Measurements from ENCODE around the gene PACRG.

Gene PACRG

DNA sequence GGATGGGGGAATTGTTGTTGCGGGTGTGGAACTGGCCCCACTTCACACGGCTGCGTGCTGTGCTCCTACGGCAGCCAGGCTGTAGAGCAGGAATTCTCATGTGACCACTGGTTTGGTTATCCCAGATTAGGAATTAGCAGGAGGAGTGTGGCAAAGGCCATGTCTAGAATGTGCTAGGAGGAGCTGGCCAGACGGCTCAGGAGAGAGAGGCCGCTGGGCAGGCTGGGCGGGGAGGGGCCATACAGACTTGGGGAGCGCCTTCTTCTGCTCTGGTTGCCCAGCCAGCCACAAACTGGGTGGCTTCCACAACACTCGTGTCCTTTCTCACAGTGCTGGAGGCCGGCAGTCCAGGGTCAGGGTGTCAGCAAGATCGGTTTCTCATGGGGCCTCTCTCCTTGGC lies 441.7 kb downstream of the PACRG start:
- DNase-seq (ENCODE audit: low read depth in 2 of 2, low spot score in 1 of 2) = no peak

DNA sequence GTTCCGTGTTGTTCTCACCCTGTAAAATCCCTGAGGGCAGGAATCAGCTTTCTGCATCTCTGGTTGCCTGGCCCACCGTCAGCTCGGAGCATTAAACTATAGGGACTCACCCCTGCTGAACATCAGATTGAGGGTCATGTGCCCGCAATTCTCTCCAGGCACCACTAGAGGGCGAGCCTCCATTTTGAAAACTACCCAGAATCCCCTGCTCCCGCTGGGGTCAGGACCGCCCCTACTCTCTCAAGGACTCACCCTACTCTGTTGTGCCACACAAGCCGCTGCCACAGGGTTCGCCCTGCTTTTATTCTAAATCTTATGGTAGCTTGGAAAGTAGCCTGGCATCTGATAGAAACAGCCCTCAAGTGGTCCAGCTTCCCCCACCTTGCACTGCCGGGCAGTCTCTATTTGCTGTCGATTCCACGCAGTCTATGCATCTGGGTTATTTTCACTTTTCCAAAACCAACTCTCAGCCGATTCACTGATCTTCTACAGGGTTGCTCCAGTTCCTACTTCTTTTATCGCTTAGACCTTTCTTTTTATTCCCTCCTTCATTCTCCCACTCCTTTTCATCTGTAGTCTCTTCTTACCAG lies 442.6 kb downstream of the PACRG start:
- DNase-seq (ENCODE audit: low read depth in 2 of 2, low spot score in 1 of 2) = no peak

DNA sequence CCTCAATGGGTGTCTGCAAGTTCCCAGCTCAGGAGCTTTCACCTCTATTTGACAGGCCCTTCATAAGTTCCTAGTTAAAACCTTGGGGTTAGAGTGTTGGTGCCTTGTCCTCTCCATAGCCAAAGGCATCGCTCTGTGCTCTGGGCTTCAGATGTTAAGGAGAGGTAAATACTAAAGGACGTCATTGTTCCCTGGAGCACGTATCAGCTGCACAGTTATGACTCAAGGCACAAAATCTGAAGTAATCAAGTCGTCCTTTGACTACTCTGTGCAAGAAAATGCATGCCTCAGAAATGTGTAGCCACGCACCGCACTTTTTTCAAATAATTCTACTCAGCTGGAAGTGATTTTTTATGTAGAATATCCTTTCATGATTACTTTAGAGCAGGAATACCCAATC lies 446.0 kb downstream of the PACRG start:
- DNase-seq (ENCODE audit: low read depth in 2 of 2, low spot score in 1 of 2) = no peak

DNA sequence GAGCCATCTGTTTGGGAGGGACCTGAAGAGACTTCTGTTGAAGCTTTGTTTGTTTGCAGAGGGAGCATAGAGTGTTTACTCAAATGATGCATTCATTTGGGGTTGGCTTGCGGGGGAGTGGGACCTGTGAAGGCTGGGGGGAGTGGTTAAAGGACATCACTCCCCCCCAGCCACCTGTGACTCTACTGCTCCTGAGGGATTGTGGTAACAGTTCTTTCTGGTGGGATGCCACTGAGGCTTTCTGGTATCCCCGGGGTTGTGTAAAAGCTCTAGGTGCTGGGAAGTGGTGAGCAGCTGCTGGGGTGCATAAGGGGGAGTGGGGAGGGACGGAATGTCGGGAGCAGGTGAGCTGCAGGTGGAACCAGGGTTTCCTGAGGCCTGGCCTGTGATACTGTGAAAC lies 447.5 kb downstream of the PACRG start:
- no peak for DNase-seq (ENCODE audit: low read depth in 2 of 2, low spot score in 1 of 2)

DNA sequence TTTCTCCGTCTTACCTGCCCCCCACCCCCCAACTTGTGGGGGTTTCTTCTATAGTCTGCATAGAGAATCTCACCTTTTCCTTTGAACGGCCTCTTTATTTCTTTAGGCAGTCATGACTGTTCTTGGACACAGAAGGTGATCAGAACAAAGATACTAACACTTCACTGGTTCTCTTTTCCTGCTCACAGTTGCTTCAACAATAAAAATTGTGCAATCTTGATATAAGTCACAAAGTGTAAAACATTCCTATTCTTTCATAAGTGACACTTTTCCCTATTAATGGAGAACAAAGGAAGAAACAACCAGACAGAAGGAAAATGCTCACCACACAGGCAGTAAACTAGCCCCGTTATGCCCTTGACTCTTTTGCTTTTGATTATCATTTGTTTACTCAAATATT lies 448.3 kb downstream of the PACRG start:
- DNase-seq (ENCODE audit: low read depth in 2 of 2, low spot score in 1 of 2) = no peak

DNA sequence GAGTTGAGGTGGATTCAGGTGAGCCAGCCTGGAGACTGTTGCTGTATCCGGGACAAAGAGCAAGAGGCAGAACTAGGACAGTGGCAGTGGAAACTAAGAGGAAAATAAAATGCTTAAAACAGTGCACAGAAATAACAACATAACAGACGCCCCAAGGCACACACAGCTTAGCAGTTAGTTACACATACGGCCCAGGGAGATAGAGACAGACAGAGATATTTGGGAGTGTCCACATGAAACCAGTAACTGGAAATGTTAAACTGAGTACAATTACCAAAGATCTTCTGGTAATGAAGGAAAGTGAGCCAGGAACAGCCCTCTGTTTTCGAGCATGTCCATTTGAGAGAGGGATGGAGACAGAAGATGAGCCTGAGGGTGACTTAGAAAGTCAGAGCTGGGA lies 449.2 kb downstream of the PACRG start:
- DNase-seq (ENCODE audit: low read depth in 2 of 2, low spot score in 1 of 2) = no peak

DNA sequence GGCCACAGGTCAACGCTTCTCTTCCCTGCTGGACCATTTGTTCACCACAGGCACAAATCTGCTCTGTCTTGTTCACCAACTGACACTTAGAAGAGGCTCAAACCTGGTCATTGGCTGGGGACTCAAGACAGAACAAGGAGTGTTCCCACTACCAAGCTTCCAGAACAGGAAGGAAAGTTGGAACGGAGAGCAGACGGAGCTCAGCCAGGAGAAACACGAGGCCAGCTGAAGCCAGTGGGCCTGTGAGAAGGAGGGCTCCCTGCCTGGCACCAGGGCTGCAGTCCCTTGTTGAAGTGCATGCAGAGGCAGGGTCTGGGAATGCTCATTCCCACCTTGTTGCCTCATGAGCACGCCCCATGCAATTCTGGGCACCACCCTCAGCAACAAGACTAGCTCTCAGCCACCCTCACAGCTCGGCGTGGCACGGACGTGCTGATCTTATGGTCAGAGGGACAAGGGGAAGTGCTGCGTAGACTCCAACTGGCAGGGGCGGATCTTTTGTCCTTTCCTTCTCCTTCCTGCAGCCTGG lies 450.2 kb downstream of the PACRG start:
- no peak for DNase-seq (ENCODE audit: low read depth in 2 of 2, low spot score in 1 of 2)

DNA sequence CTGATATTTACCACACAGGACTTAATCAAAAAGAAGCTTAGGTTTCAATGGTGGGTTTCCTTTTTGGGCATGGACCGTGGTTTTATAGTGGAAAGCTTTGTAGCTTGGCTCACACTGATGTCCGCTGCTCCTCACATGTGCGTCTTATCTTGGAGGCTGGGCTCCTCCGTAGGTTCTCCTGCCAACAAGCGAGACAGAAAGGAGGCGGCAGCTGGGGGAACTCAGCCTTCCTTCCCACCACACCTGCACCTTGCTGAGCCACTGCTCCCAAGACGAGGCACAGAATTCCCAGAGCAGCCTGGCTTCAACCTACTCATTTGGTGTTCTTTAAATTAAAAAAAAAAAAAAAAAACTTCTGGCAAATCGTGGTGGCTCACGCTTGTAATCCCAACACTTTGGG lies 451.3 kb downstream of the PACRG start:
- DNase-seq (ENCODE audit: low read depth in 2 of 2, low spot score in 1 of 2) = no peak

DNA sequence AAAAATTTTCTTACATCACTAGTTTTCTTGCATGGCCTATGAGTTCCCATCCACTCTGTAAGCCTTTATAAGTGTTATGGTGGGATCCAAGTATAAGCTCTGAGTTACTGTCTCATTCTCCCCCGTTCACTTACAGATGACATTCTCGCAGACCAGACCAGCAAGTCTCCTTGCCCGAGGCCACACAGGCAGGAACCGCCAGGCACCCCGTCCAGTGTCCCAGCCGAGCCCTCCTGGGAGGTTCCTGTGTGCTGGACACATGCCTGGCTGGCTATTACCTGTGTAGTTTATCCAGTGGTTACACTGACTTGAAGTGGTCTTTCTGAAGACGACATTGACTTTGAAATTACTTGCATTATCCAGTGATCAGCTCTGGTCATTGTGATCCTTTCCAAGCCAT lies 451.9 kb downstream of the PACRG start:
- DNase-seq (ENCODE audit: low read depth in 2 of 2, low spot score in 1 of 2) = no peak

DNA sequence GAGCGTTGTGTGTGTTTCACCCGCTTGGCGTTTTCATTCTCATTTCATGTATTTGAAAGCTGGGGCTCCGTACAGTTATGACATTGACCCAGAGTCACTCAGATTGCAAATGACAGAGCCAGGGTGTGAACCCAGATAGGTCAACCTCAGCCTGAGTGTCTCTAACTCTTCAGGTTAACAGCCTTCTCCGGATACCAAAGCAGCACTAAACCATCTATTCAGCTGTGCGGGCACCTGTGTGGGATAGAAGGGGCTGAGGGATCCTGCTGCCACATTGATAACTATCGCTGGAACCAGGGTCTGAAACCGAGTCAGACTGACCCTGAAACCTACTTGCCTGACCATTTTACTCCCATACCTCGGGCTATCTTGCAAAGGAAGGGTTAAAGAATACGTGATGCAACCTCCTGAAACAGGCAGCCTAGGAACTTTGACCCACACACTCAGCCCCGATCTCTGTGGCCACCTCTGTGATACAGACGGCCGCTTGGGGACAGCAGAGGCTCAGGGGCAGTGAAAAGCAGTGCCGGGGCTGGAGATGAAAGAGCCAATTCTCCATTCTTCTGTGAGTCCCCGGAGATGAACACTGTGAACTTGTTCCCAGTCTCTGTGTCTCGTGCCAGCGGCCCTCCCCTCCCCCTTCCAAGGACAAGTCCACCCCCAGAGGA lies 453.2 kb downstream of the PACRG start:
- no peak for DNase-seq (ENCODE audit: low read depth in 2 of 2, low spot score in 1 of 2)

DNA sequence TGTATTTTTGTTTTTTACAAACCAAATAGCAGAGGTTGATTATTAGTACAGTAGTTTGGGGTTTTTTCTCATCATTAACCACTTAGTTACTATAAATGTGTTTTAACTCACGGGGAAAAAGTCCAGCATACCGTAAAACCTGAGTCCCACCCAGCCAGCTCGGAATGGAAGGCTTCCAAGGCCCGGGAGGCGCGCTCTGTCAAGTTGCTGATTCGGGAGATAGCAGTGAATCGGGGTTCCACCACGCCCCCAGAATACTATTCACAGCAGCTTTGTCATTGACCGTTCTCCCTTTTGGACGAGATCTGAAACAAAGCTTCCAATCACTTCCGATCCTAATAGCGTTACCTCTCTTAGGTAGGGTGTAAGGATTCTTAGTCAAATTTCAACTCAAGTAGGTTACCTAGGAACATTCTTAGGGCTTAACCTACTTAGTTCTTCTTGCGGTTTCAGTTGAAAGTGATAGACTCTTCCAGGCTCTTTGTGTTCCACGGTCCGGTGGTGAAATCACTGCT lies 453.9 kb downstream of the PACRG start:
- DNase-seq (ENCODE audit: low read depth in 2 of 2, low spot score in 1 of 2) = no peak

DNA sequence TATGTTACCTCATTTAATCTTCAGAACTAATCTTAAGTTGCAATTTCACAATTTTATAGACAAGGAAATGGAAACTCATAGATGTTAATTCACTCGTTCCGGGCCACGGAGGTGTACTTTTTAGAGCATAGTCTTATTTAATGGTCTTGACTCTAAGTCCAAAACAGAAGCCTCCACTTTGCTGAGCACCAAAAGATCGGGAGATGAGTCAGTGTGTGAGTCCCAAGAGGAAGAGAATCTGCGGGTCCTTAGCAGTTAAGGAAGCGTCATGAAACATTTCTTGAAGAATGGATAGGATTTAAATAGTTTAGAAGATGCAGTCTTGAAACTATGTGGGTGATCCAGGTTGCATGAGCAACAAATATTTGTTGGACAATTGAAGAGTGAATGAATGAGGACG lies 454.9 kb downstream of the PACRG start:
- no peak for DNase-seq (ENCODE audit: low read depth in 2 of 2, low spot score in 1 of 2)

DNA sequence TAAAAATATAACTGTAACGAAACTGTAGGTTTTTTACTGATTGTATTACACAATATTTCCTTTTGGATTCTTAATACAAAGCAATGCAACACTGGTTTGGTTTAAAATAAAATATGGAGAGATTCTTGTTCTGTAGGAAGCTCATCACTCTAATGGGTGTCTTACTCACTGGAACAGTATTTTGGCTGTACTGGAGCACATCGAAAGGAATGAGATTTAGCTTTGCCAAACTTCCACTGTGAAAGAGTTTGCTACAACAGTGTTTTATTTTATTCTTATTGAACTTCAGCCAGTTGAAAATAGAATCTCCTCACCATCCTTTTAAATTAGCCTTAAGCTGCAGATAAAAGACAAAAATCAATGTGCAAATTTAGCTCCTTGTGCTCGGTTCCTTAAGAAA lies 456.0 kb downstream of the PACRG start:
- DNase-seq (ENCODE audit: low read depth in 2 of 2, low spot score in 1 of 2) = no peak

DNA sequence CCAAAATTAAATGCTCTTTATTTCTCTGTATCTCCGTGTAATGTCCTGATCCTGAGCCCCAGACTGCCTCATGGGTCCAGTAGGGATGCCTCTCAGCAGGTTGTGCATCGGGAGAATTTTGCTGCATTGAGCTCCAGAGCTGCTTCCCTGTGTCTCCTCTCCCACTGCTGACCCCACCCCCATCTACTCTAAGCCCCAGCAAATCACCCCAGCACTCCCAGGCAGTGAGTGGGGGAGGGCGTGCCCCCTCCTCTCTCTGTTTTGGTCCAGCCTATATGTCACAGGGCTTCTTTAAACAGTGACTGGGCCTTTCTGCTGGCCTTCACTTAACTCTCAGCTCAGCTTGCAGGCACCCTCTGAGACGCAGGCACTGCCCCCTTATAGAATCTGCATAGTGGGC lies 458.0 kb downstream of the PACRG start:
- DNase-seq (ENCODE audit: low read depth in 2 of 2, low spot score in 1 of 2) = no peak

DNA sequence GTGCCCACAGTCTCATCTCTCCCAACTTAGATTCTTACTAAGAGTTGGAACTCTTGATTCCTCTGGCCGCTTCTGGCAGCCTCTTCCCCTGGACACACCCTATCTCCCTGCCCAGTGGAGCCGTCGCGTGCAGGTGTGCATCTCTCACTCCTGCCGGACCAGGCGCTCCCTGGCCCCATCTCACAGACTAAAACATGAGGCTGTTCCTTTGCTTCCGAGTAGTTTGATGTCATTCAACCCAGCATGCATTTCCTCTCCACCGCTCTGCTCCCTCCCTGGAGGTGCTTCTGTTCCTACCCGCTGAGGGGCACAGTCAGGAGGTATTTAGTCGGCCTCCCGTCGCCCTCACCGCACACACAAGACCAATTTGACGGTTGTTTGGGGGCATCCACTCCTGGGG lies 458.8 kb downstream of the PACRG start:
- DNase-seq (ENCODE audit: low read depth in 2 of 2, low spot score in 1 of 2) = no peak

DNA sequence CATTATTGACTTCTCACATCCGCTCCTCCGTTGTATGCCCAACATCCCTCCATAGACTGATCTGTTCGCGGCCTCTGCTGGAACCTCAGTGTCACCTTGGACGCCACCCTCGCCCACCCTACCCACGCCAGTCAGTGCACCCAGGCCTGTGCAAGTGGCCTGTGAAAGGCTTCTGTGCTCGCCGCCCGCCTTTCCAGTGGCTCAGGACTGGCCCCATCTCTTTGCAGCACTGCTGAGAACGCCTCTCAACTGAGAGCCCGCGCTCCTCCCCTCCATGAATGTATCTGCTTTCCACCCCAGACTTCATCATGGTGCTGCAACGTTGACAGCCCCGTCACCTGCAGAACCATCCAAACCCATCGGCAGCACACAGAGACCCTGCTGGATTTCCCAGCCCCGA lies 459.4 kb downstream of the PACRG start:
- no peak for DNase-seq (ENCODE audit: low read depth in 2 of 2, low spot score in 1 of 2)

DNA sequence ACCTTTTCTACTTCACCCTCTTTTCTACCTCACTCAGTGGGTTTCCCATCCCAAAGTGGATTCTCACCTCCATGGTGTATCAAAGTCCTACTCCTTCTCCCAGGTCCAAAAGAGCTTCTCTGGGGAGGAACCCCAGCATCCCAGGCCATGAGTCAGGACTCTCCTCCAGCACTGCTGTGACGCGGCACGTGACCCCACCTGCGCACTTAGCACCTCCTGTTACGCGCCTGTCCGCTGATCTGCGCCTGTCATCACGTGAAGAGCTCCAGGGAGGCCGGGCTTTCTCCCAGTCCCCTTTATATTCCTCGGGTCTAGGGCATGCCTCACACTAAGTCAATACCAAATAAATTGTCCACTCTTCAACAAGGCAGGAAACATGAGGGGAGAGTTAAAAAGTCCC lies 459.8 kb downstream of the PACRG start:
- DNase-seq (ENCODE audit: low read depth in 2 of 2, low spot score in 1 of 2) = no peak

DNA sequence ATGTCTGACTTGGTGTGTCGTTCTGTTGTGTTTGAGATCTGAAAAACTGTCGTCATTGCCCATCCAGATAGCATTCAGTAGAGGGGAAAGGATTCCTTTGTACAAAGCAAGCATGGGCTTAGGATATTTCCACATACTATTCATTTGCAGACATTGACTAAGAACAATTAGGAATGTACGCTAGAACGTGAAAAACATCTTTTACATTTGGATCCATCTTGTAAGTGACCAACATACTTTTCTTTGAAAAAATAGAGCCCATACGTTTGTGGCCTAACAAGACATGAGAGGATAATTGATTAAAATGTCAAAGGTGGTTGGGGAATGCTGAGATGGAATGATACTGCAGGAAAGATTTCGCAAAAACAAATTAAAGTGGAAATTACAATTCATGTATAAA lies 461.0 kb downstream of the PACRG start:
- no peak for DNase-seq (ENCODE audit: low read depth in 2 of 2, low spot score in 1 of 2)

DNA sequence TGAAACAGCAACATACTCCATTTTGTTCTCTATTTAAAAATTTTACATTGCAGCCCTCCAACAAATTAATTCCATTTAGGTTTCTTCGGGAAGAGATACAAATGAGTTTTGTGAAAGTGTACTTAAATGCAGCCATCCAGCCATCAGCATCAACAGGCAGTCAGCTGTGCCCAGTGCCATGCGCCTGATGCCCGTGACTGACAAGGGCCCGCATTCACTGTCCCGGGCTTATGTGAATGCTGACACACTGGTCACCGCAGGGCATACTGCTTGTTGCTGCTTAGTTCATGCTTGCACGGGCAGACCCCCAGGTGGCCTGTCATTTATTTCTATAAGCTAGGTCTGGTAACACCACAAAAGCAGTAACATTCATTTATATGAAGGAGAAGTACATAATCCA lies 461.8 kb downstream of the PACRG start:
- DNase-seq (ENCODE audit: low read depth in 2 of 2, low spot score in 1 of 2) = no peak

DNA sequence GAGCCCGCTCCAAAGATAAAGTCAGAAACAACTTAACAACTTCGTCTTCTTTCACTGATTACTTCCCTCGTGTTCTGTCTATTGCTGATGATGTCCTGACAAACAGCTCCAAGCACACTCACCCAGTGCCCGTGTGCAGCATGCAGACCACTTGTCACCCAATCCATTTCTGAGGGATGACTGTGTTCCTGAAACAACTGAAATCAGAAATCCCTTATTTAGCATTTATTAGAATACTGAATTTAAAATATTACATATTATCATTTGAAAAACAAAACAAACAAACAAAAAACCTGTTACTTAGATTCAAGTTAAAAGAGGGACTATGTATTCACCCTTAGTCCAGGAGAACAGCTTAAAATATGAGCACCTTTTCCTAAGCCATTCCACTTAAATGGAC lies 463.0 kb downstream of the PACRG start:
- DNase-seq (ENCODE audit: low read depth in 2 of 2, low spot score in 1 of 2) = no peak

DNA sequence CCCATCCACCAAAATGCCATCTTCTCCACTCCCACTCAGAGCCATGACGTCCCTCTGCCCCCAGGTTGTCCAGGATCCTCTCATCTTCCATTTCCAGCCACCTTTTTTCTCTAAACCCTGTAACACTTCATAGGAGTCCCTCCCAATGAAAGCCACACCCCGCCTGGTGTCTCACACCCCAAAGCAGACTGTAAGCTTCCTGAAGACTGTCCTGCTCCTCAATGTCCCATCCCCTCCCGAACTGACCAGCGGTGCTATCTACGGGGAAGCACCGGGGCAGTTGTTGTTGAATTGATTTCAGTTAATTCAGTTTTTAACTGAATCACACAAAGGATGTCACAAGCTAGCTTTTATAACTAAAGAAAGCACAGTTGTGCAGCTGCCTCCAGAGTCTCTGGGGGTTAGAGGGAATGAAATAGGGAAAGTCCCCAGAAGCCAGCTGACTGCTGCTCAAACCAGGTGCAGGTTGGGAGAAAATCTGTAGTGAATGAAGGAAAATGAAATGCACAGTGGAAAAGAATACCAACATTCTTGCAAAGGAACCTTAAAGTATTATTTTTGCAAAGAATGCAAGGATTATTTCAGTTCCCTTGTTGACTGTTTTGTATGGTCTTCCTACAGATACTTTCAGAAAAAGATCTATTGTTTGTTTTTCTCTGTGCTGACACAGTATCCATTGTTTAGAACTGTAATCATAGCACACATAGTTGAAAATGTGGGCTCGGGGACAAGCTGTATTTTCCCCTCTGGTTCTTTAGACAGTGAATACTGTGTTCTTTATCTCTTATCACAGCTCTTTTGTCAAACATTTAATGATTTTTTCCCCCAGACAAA lies 464.1 kb downstream of the PACRG start:
- no peak for DNase-seq (ENCODE audit: low read depth in 2 of 2, low spot score in 1 of 2)

DNA sequence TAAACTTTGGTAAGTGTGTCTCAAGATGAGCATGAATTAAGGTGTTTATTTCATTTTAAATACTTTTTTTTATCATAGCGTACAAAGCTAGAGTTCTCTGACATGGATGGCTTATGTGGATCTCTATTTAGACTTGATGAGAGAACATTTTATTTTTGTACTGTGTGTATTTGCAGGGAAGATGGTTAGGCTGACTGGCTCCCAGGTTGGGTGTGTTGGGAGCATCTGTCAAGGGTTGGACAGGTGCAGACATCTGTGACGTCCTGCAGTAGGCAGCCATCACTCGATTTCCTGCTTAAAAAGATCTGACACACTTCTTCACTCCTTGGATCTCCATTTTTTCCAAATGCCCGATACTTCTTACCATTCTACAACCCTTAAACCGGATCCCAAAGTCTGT lies 464.8 kb downstream of the PACRG start:
- no peak for DNase-seq (ENCODE audit: low read depth in 2 of 2, low spot score in 1 of 2)

Data from stimulated activated CD8-positive, alpha-beta memory T cell treated with anti-CD3 and anti-CD28 coated beads, Interleukin-4, amount 100 ng/mL, for 1 hour (primary cell).